Omental fat pad (tissue), 4 donors: Measurements from ENCODE around the gene HIRA. TPM values are rescaled to one million over a fixed set of nuclear protein-coding genes. Genes with fewer than 3 reads are reported as not detected.
"Not testable (repeated sequence)": the region's sequence is repeated elsewhere in the genome, so short reads cannot be mapped to it uniquely, and the experiment has no call there.

Source experiments
- ATAC-seq: fragments of 150-250 bp; one replicate; pipeline ENCODE4 v1.9.1; 2016; ENCODE audit warnings: mild to moderate bottlenecking, moderate library complexity; ENCODE audit not compliant: low FRiP score
- DNase-seq: peaks from one replicate; pipeline ENCODE4 v3.0.0-alpha.2; 2019; ENCODE audit warnings: low spot score
- total RNA-seq, 4 donors: library from RNA; depleted of rRNA; stranded (reverse); fragments of >200 nt; gene quantifications; one replicate each; pipeline ENCODE4 v1.1.0, GENCODE V29; 2016
- TF ChIP-seq, protein P1 (sequence below), 3 donors: fragments of 450-650 bp; IDR thresholded peaks; one replicate each; pipeline ENCODE4 v1.5.1; 2016 to 2017; ENCODE audit warnings: antibody characterized with exemption in 3 of 3, mild to moderate bottlenecking in 3 of 3, moderate library complexity in 2 of 3

The HIRA gene
- total RNA-seq, 4 donors from 2014 or later: 20.8 to 32.7 (median 22.6) TPM

DNA sequence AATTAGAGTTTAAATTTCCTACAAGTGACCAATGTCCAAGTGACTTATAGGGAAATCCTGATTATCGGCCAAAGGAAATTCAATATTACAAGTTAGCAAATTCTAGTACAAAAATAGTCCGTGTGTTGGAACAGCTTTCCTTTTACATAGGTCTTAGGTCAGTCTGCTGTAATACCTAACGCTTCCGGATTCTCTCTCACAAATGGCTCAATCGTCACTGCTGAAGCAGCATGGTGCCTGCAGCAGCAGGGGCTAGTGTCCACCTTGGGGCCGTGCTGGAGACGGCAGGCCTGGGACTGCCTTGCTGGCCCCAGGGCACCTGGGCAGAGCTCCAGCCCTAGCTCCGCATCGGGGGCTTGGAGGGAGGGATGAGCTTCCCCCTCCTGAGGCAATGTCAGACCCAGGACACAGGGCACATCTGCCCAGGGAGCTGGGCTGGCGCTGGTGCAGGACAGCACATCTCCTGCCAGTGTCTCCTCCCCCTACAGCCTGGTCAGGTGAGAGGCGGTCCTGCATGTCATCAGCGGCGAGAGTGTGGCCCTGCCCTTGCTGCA is 100.6 kb downstream of the HIRA start:
- TF ChIP-seq, protein P1, sequence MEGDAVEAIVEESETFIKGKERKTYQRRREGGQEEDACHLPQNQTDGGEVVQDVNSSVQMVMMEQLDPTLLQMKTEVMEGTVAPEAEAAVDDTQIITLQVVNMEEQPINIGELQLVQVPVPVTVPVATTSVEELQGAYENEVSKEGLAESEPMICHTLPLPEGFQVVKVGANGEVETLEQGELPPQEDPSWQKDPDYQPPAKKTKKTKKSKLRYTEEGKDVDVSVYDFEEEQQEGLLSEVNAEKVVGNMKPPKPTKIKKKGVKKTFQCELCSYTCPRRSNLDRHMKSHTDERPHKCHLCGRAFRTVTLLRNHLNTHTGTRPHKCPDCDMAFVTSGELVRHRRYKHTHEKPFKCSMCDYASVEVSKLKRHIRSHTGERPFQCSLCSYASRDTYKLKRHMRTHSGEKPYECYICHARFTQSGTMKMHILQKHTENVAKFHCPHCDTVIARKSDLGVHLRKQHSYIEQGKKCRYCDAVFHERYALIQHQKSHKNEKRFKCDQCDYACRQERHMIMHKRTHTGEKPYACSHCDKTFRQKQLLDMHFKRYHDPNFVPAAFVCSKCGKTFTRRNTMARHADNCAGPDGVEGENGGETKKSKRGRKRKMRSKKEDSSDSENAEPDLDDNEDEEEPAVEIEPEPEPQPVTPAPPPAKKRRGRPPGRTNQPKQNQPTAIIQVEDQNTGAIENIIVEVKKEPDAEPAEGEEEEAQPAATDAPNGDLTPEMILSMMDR (IDR thresholded peaks at IDR 0.05): no peak
- ATAC-seq (no peak), DNase-seq (no peak)

DNA sequence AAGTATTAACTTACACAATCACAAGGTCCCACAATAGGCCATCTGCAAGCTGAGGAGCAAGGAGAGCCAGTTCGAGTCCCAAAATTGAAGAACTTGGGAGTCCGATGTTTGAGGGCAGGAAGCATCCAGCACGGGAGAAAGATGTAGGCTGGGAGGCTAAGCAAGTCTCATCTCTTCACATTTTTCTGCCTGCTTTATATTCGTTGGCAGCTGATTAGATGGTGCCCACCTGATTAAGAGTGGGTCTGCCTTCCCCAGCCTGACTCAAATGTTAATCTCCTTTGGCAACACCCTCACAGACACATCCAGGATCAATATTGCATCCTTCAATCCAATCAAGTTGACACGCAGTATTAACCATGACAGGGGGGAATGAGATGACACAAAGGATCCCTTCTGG is 101.3 kb downstream of the HIRA start:
- not testable (repeated sequence) for DNase-seq, ATAC-seq

DNA sequence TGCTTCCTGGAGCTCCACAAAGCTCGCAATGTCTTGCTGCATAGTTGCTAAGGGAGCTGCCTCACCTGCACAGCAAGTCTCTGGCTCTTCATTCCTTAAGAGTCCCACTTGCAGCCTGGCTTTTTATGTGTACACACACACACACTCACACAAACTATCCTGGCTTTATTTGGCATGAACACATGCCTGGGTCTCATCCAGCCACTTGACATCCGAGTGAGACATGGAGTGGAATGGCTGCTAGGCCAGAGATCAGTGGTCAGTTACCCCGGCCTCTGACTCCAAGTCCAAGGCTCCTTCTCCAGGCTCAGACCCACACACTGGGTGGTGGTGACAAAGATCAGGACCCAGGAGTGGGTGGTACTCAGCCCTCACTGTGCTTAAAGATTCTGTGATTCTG is 102.1 kb downstream of the HIRA start:
- no peak for DNase-seq
- TF ChIP-seq, protein P1 (IDR thresholded peaks at IDR 0.05): no peak
- no peak for ATAC-seq

DNA sequence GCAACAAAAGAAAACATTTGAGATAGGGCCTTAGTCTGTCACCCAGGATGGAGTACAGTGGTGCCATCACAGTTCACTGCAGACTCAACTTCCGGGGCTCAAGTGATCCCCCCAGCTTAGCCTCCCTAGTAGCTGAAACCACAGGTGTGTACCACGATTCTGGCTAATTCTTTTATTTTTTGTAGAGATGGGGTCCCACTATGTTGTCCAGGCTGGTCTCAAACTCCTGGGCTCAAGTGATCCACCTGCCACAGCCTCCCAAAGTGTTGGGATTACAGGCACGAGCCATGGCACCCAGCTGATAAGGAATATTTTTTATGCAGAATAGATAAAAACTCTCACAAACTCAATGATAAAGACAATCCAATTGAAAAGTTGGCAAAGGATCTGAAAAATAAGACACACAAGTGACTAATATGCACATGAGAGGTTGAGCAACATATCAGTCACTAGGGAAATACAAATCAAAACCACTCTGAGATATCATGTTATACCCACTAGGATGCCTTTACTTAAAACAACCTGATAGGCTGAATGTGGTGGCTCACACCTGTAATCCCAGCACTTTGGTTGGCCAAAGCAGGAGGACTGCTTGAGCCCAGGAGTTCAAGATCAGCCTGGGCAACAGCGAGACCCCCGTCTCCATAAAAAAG is 106.1 kb downstream of the HIRA start:
- ATAC-seq: no peak
- no peak for DNase-seq
- TF ChIP-seq, protein P1 (IDR thresholded peaks at IDR 0.05): no peak

DNA sequence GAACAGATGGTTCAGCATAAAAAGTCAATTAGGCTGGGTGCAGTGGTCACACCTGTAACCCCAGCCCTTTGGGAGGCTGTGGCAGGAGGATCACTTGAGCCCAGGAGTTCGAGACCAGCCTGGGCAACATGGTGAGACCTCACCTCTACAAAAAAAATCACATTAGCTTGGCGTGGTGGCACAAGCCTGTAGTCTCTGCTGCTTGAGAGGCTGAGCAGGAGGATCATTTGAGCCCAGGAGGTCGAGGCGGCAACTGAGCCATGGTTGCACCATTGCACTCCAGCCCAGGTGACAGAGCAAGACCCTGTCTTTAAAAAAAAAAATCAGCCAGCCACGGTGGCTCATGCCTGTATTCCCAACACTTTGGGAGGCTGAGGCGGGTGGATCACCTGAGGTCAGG is 108.1 kb downstream of the HIRA start:
- ATAC-seq, DNase-seq: not testable (repeated sequence)

DNA sequence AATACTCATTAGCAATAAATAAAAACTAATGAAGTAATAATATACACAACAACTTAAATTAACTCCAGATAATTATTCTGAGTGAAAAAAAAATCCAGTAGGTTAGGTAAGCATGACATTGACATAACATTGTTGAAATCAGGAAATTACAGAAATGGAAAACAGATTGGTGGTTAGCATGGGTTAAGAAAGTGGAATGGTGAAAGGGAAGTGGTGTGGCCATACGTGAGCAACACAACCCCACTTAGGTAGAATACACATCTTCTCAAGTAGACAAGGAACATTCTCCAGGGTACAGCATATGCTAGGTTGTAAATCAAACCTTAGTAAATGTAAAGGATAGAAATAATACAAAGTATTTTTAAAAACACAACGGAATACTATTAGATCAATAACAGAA is 109.8 kb downstream of the HIRA start:
- ATAC-seq (no peak), DNase-seq (no peak)
- TF ChIP-seq, protein P1 (IDR thresholded peaks at IDR 0.05): no peak

DNA sequence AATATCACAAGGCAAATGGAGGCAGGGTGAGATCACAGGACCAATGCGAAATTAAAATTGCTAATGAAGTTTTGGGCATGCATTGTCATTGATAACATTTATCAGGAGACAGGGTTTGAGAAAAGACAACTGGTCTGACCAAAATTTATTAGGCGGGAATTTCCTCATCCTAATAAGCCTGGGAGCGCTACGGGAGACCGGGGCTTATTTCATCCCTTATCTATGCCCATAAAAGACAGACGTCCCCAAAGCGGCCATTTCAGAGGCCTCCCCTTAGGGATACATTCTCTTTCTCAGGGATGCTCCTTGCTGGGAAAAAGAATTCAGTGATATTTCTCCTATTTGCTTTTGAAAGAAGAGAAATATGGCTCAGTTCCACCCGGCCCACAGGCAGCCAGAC is 111.4 kb downstream of the HIRA start:
- not testable (repeated sequence) for DNase-seq, ATAC-seq

DNA sequence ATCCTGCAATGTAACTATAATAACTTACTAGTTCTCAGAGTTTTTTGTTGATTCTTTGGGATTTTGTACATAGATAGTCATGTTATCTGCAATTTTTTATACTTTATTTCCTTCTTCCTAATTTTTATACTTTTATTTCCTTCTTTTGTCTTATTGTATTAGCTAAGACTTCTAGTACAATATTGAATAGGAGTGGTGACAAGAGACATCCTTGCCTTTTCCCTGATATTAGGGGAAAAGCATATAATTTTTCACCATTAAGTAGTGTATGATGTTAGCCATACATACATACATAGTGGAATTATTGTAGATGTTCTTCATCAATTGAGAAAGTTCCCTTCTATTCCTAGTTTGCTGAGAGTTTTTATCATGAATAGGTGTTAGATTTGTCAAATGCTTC is 112.3 kb downstream of the HIRA start:
- no peak for ATAC-seq
- TF ChIP-seq, protein P1 (IDR thresholded peaks at IDR 0.05): no peak
- DNase-seq: no peak

DNA sequence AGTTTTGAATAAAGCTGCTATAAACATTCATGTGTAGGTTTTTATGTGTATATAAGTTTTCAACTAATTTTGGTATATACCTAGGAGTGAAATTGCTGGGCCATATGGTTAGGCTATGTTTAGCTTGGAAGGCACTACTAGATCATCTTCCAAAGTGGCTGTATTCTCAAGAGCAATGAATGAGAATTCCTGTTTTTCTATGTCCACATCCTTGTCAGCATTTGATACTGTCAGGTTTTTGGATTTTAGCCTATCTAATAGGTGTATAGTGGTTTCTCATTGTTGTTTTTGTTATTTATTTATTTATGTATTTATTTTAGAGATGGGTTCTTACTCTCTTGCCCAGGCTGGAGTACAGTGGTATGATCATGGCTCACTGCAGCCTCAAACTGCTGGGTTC is 113.7 kb downstream of the HIRA start:
- ATAC-seq: no peak
- TF ChIP-seq, protein P1 (IDR thresholded peaks at IDR 0.05): no peak
- no peak for DNase-seq
